Endodermal cell (in vitro differentiated cells): Measurements from ENCODE around the gene RORB. TPM values are rescaled to one million over a fixed set of nuclear protein-coding genes. Genes with fewer than 3 reads are reported as not detected.

Source experiments
- DNase-seq: peaks from one replicate; pipeline ENCODE4 v3.0.0-alpha.2; 2017
- H3K27ac ChIP-seq: 2 replicates; pipeline ENCODE4 v1.5.1; 2013; ENCODE audit warnings: mild to moderate bottlenecking, low read depth, low read length, moderate library complexity
- H3K27me3 ChIP-seq: 2 replicates; pipeline ENCODE4 v1.6.1; 2013; ENCODE audit warnings: mild to moderate bottlenecking, low read length, moderate library complexity; ENCODE audit not compliant: insufficient read depth, control insufficient read depth, poor library complexity, severe bottlenecking
- H3K36me3 ChIP-seq: 2 replicates; pipeline ENCODE4 v1.7.0; 2013; ENCODE audit warnings: mild to moderate bottlenecking, low read length, moderate library complexity; ENCODE audit not compliant: control insufficient read depth, insufficient read depth
- H3K4me1 ChIP-seq: one replicate; pipeline ENCODE4 v1.7.0; 2013; ENCODE audit warnings: low read length; ENCODE audit not compliant: control insufficient read depth, insufficient read depth
- H3K4me3 ChIP-seq: 2 replicates; pipeline ENCODE4 v1.5.1; 2013; ENCODE audit warnings: mild to moderate bottlenecking, low read length, moderate library complexity
- H3K9ac ChIP-seq: 2 replicates; pipeline ENCODE4 v1.6.1; 2013; ENCODE audit warnings: mild to moderate bottlenecking, low read length, moderate library complexity; ENCODE audit not compliant: poor library complexity, severe bottlenecking; ENCODE audit errors: extremely low read depth
- H3K9me3 ChIP-seq: 2 replicates; pipeline ENCODE4 v1.6.1; 2013; ENCODE audit warnings: mild to moderate bottlenecking, low read length, moderate library complexity; ENCODE audit not compliant: control insufficient read depth
- H3K27ac Mint-ChIP-seq: 2 replicates; pipeline ENCODE4 v1.8.0; 2020; ENCODE audit warnings: mixed read lengths
- H3K27me3 Mint-ChIP-seq: 2 replicates; pipeline ENCODE4 v1.8.0; 2021; ENCODE audit warnings: mild to moderate bottlenecking, mixed read lengths; ENCODE audit not compliant: insufficient read depth
- H3K36me3 Mint-ChIP-seq: 2 replicates; pipeline ENCODE4 v1.8.0; 2020; ENCODE audit warnings: low read depth, mixed read lengths
- H3K4me1 Mint-ChIP-seq: 2 replicates; pipeline ENCODE4 v1.8.0; 2020; ENCODE audit warnings: mixed read lengths
- H3K4me3 Mint-ChIP-seq: 2 replicates; pipeline ENCODE4 v1.8.0; 2020; ENCODE audit warnings: mild to moderate bottlenecking, moderate library complexity, mixed read lengths
- H3K9me3 Mint-ChIP-seq: 2 replicates; pipeline ENCODE4 v1.8.0; 2020; ENCODE audit warnings: mild to moderate bottlenecking, mixed read lengths
- WGBS, 2 experiments: methylation state at CpG; one replicate each; pipeline versions ENCODE4 v1.1.5 to v1.1.7; 2013; ENCODE audit warnings: missing lambda C conversion rate in 2 of 2, mixed read lengths in 1 of 2; ENCODE audit not compliant: insufficient coverage in 1 of 2, insufficient read length in 1 of 2; 5-methylcytosine and 5-hydroxymethylcytosine counted together
- total RNA-seq, 2 donors: library from RNA; stranded (reverse); fragmentation: NEBNext Ultra II Directional in 1 of 2; extraction: Animal tissue kit (Norgen Biotek cat#: 25700) in 1 of 2; gene quantifications; 2 replicates in 1 of 2; 3 replicates in 1 of 2; pipeline ENCODE4 v1.2.1, GENCODE V29; 2021
- TF ChIP-seq, protein P1 (sequence below): fragments of 200-600 bp; sonication (generic); conservative IDR thresholded peaks from 2 replicates; pipeline ENCODE4 v1.5.0; 2021; ENCODE audit warnings: antibody characterized with exemption, mild to moderate bottlenecking

The RORB gene
- total RNA-seq, 2 donors from 2014 or later: 0.18 to 0.88 TPM

DNA sequence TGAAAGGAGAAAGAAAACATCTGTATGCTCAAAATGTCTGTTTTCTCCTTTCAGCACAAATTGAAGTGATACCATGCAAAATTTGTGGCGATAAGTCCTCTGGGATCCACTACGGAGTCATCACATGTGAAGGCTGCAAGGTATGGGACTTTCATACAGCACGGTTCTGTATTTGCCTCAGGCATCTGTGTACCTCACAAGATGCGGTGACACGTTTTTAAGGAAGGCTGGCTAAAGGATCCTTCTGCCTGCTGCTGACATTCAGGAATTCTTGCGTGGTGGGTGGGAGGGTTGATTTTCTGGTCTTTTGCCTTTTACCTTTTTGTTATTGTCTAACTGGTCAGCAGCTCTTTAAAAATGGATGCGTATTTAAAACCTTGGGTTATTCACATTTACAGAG is 133.1 kb downstream of the RORB start:
- no peaks in the 10 kb centered on the region for H3K9me3 Mint-ChIP-seq
- 76 to 79% methylated on average over 5 to 7 of the region's 7 CpGs for WGBS, 2 experiments
- no peaks in the 10 kb centered on the region for H3K27me3 ChIP-seq
- H3K27ac Mint-ChIP-seq: no peak overlapping the region
- no peaks in the 10 kb centered on the region for H3K9me3 ChIP-seq
- no peak overlapping the region for H3K4me3 Mint-ChIP-seq
- H3K36me3 Mint-ChIP-seq: no peaks in the 10 kb centered on the region
- TF ChIP-seq, protein P1, sequence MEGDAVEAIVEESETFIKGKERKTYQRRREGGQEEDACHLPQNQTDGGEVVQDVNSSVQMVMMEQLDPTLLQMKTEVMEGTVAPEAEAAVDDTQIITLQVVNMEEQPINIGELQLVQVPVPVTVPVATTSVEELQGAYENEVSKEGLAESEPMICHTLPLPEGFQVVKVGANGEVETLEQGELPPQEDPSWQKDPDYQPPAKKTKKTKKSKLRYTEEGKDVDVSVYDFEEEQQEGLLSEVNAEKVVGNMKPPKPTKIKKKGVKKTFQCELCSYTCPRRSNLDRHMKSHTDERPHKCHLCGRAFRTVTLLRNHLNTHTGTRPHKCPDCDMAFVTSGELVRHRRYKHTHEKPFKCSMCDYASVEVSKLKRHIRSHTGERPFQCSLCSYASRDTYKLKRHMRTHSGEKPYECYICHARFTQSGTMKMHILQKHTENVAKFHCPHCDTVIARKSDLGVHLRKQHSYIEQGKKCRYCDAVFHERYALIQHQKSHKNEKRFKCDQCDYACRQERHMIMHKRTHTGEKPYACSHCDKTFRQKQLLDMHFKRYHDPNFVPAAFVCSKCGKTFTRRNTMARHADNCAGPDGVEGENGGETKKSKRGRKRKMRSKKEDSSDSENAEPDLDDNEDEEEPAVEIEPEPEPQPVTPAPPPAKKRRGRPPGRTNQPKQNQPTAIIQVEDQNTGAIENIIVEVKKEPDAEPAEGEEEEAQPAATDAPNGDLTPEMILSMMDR: no peak
- H3K4me3 ChIP-seq: no peak overlapping the region
- no peaks in the 10 kb centered on the region for H3K27me3 Mint-ChIP-seq
- no peak for DNase-seq
- no peak overlapping the region for H3K9ac ChIP-seq
- no peaks in the 10 kb centered on the region for H3K4me1 ChIP-seq
- H3K36me3 ChIP-seq: no peaks in the 10 kb centered on the region
- H3K4me1 Mint-ChIP-seq: no peaks in the 10 kb centered on the region
- H3K27ac ChIP-seq: no peak overlapping the region

DNA sequence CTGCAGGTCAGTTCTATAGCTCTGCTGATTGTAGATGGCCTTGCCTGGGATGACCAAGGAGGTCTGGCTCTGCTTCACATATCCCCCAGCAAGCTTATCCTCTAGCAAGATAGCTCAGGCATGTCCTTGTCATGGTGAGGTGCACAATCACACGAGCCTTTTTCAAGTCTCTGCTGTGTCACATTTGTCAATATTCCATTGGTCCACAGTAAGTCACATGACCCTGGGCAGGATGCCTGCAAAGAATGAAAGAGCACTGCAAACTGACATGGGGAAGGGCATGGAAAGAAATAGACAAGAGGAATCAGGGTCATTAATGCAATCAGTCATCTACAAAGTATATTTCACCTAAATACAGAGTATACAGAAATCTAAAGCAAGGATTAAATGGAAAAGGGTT is 142.0 kb downstream of the RORB start:
- Histone ChIP-seq H3K9ac (no peak overlapping the region), H3K27ac (no peak overlapping the region), H3K36me3 (no peaks in the 10 kb centered on the region), H3K9me3 (no peaks in the 10 kb centered on the region), H3K27me3 (no peaks in the 10 kb centered on the region), H3K4me3 (no peak overlapping the region), H3K4me1 (peaks cover 3% of the 10 kb centered on the region)
- Mint-ChIP-seq H3K9me3 (no peaks in the 10 kb centered on the region), H3K4me3 (no peak overlapping the region), H3K36me3 (no peaks in the 10 kb centered on the region), H3K27ac (no peak overlapping the region), H3K4me1 (peaks cover 26% of the 10 kb centered on the region), H3K27me3 (no peaks in the 10 kb centered on the region)
- DNase-seq: no peak
- TF ChIP-seq, protein P1: no peak
- WGBS, 2 experiments: 80 to 82% methylated on average over 1 of the region's 1 CpG

DNA sequence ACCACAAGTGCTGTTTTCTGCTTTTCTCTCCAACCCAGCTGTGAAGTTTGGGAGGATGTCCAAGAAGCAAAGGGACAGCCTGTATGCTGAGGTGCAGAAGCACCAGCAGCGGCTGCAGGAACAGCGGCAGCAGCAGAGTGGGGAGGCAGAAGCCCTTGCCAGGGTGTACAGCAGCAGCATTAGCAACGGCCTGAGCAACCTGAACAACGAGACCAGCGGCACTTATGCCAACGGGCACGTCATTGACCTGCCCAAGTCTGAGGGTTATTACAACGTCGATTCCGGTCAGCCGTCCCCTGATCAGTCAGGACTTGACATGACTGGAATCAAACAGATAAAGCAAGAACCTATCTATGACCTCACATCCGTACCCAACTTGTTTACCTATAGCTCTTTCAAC is 145.2 kb downstream of the RORB start:
- Mint-ChIP-seq H3K9me3 (no peaks in the 10 kb centered on the region), H3K36me3 (no peaks in the 10 kb centered on the region), H3K27ac (no peak overlapping the region), H3K4me3 (no peak overlapping the region), H3K27me3 (no peaks in the 10 kb centered on the region), H3K4me1 (peaks cover 26% of the 10 kb centered on the region)
- TF ChIP-seq, protein P1: no peak
- no peaks in the 10 kb centered on the region for H3K9me3 ChIP-seq
- peaks cover 3% of the 10 kb centered on the region for H3K4me1 ChIP-seq
- no peaks in the 10 kb centered on the region for H3K27me3 ChIP-seq
- no peak overlapping the region for H3K4me3 ChIP-seq
- H3K27ac ChIP-seq: no peak overlapping the region
- DNase-seq: no peak
- H3K36me3 ChIP-seq: no peaks in the 10 kb centered on the region
- WGBS, 2 experiments: 91 to 95% methylated on average over 12 of the region's 12 CpGs
- H3K9ac ChIP-seq: no peak overlapping the region
